ENCODE measurements around the gene PSMD13. TPM values are rescaled to one million over a fixed set of nuclear protein-coding genes. Genes with fewer than 3 reads are reported as not detected.

The PSMD13 gene
- total RNA-seq, 2 experiments from 2014 or later = 210 to 214 TPM

GRCh38 chr11:296171-297050 lies 59.6 kb downstream of the PSMD13 start:
- no peaks in the 10 kb centered on the region for H3K36me3 Mint-ChIP-seq
- CTCF ChIA-PET = no interaction called here
- H3K27me3 Mint-ChIP-seq = peaks cover 5% of the 10 kb centered on the region
- no peak overlapping the region for H3K27ac Mint-ChIP-seq
- no peak overlapping the region for H3K4me3 Mint-ChIP-seq
- peaks cover 13% of the 10 kb centered on the region for H3K4me1 Mint-ChIP-seq (ENCODE audit: low read depth)
- POLR2A ChIA-PET = no interaction called here
- H3K9me3 Mint-ChIP-seq = no peaks in the 10 kb centered on the region
- DNase-seq = peak; percentile 9
- intact Hi-C loops (cut with micrococcal nuclease) = no loop called here

- POLR2A ChIA-PET = no interaction called here
- CTCF ChIA-PET = no interaction called here
Measured at GRCh38 chr11:297051-297585, 60.3 kb downstream of the PSMD13 start.

GRCh38 chr11:297586-298405 lies 61.0 kb downstream of the PSMD13 start:
- ChIA-PET POLR2A (no interaction called here), CTCF (no interaction called here)
- no peak overlapping the region for H3K4me3 Mint-ChIP-seq
- no peaks in the 10 kb centered on the region for H3K9me3 Mint-ChIP-seq
- H3K36me3 Mint-ChIP-seq = no peaks in the 10 kb centered on the region
- intact Hi-C loops (cut with micrococcal nuclease) = no loop called here
- peak; percentile 49 for DNase-seq
- H3K27ac Mint-ChIP-seq = no peak overlapping the region
- peaks cover 5% of the 10 kb centered on the region for H3K27me3 Mint-ChIP-seq
- peaks cover 15% of the 10 kb centered on the region for H3K4me1 Mint-ChIP-seq (ENCODE audit: low read depth)

More at GRCh38 chr11:297051-297585, 60.3 kb downstream of the PSMD13 start:
- no peaks in the 10 kb centered on the region for H3K36me3 Mint-ChIP-seq
- DNase-seq = no peak
- no peaks in the 10 kb centered on the region for H3K9me3 Mint-ChIP-seq
- intact Hi-C loops (cut with micrococcal nuclease) = no loop called here
- H3K27me3 Mint-ChIP-seq = peaks cover 5% of the 10 kb centered on the region
- no peak overlapping the region for H3K27ac Mint-ChIP-seq
- no peak overlapping the region for H3K4me3 Mint-ChIP-seq
- H3K4me1 Mint-ChIP-seq (ENCODE audit: low read depth) = peaks cover 11% of the 10 kb centered on the region

- ChIA-PET CTCF (no interaction called here), POLR2A (no interaction called here)
- peak; percentile 12 for DNase-seq
- Mint-ChIP-seq H3K4me1 (ENCODE audit: low read depth) (peaks cover 21% of the 10 kb centered on the region), H3K9me3 (no peaks in the 10 kb centered on the region), H3K4me3 (no peak overlapping the region), H3K27me3 (peaks cover 5% of the 10 kb centered on the region), H3K27ac (no peak overlapping the region), H3K36me3 (no peaks in the 10 kb centered on the region)
- intact Hi-C loops (cut with micrococcal nuclease) = no loop called here
Measured at GRCh38 chr11:298406-299065, 61.8 kb downstream of the PSMD13 start.

GRCh38 chr11:299081-299891 lies 62.5 kb downstream of the PSMD13 start, which contains the start of gene IFITM5:
Gene IFITM5, minus strand, starts transcription at chr11:299526. Its CDS starts 36 bp downstream, at chr11:299490.
- H3K27me3 Mint-ChIP-seq = peaks cover 5% of the 10 kb centered on the region
- no peak for DNase-seq
- ChIA-PET CTCF (no interaction called here), POLR2A (no interaction called here)
- no peak within 1 kb of the TSS for H3K27ac Mint-ChIP-seq
- intact Hi-C loops (cut with micrococcal nuclease) = no loop called here
- H3K36me3 Mint-ChIP-seq = no peaks in the 10 kb centered on the region
- H3K9me3 Mint-ChIP-seq = no peaks in the 10 kb centered on the region
- no peak within 1 kb of the TSS for H3K4me3 Mint-ChIP-seq
- peaks cover 22% of the 10 kb centered on the region for H3K4me1 Mint-ChIP-seq (ENCODE audit: low read depth)

- intact Hi-C loops (cut with micrococcal nuclease) = no loop called here
- POLR2A ChIA-PET = no interaction called here
- Mint-ChIP-seq H3K4me1 (ENCODE audit: low read depth) (peaks cover 24% of the 10 kb centered on the region), H3K27ac (no peak overlapping the region), H3K4me3 (no peak overlapping the region), H3K27me3 (peaks cover 5% of the 10 kb centered on the region), H3K9me3 (no peaks in the 10 kb centered on the region), H3K36me3 (no peaks in the 10 kb centered on the region)
- DNase-seq = peak; percentile 43
- CTCF ChIA-PET = interaction anchor here (1.3 to 1.4 kb wide), 2 partner anchors 50 to 63 kb away, joined by 3 to 4 read pairs; partner anchors contain the start of gene PSMD13
Measured at GRCh38 chr11:299951-300735, 63.4 kb downstream of the PSMD13 start.

Other genes starting within 250 kb of the PSMD13 start
- not detected for gene SCGB1C1, start 43.9 kb upstream of the PSMD13 start, total RNA-seq
- gene BET1L, start 29.6 kb upstream of the PSMD13 start, total RNA-seq = 10 to 100 TPM; 51.0 to 53.2 TPM
- gene RIC8A, start 29.3 kb upstream of the PSMD13 start, total RNA-seq = 100 to 1,000 TPM; 100 to 104 TPM
- 10 to 100 TPM; 16.1 to 17.6 TPM for gene SIRT3, start 634 bp upstream of the PSMD13 start, total RNA-seq
- 1 to 10 TPM in 1 of 2 experiments, under 1 TPM in 1; 0.99 to 1.2 TPM for gene NLRP6, start 41.4 kb downstream of the PSMD13 start, total RNA-seq
- 10 to 100 TPM; 74.3 to 75.0 TPM for gene PGGHG, start 52.1 kb downstream of the PSMD13 start, total RNA-seq
- not detected for gene IFITM5, start 62.5 kb downstream of the PSMD13 start, total RNA-seq
- 100 to 1,000 TPM; 525 to 561 TPM for gene IFITM2, start 70.8 kb downstream of the PSMD13 start, total RNA-seq
- 100 to 1,000 TPM; 195 to 200 TPM for gene IFITM1, start 77.1 kb downstream of the PSMD13 start, total RNA-seq
- gene IFITM3, start 83.9 kb downstream of the PSMD13 start, total RNA-seq = 10 to 100 TPM; 25.6 TPM
- gene B4GALNT4, start 132.5 kb downstream of the PSMD13 start, total RNA-seq = 1 to 10 TPM; 2.1 to 4.0 TPM
- under 1 TPM in 1 of 2 experiments, not detected in 1; 0.40 TPM for gene PKP3, start 157.2 kb downstream of the PSMD13 start, total RNA-seq
- 10 to 100 TPM; 55.0 to 57.2 TPM for gene SIGIRR, start 178.0 kb downstream of the PSMD13 start, total RNA-seq
- gene ANO9, start 205.0 kb downstream of the PSMD13 start, total RNA-seq = 10 to 100 TPM; 41.7 to 45.6 TPM
- gene PTDSS2, start 213.3 kb downstream of the PSMD13 start, total RNA-seq = 10 to 100 TPM; 15.0 to 16.7 TPM

Measured in activated CD4-positive, alpha-beta memory T cell treated with anti-CD3 and anti-CD28 coated beads for 36 hours (primary cell).